ENCODE measurements around the gene MSANTD7.

- TF ChIP-seq CTCF (IDR thresholded peaks at IDR 0.05) (no peak), EP300 (IDR thresholded peaks at IDR 0.05) (no peak), POLR2AphosphoS5 (IDR thresholded peaks at IDR 0.05) (no peak)
Measured at GRCh38 chr10:14873090-14873760, 35.1 kb downstream of the MSANTD7 start.

Data from esophagus muscularis mucosa (tissue), 4 donors.